Hepatocyte (in vitro differentiated cells): ENCODE data around the gene NBAS.
"Not testable (repeated sequence)": the region's sequence is repeated elsewhere in the genome, so short reads cannot be mapped to it uniquely, and the experiment has no call there.

ENCODE experiments used
- CTCF ChIP-seq: fragments of 200-600 bp; sonication (generic); IDR thresholded peaks from 2 replicates; pipeline ENCODE4 v1.5.1; 2016; ENCODE audit warnings: antibody characterized with exemption, mild to moderate bottlenecking; ENCODE audit not compliant: poor library complexity
- EZH2phosphoT487 ChIP-seq: fragments of 200-600 bp; sonication (generic); IDR thresholded peaks from one replicate; pipeline ENCODE4 v1.6.1; 2018; ENCODE audit warnings: antibody characterized with exemption, mild to moderate bottlenecking, low read depth, moderate library complexity; ENCODE audit not compliant: unreplicated experiment, severe bottlenecking

DNA sequence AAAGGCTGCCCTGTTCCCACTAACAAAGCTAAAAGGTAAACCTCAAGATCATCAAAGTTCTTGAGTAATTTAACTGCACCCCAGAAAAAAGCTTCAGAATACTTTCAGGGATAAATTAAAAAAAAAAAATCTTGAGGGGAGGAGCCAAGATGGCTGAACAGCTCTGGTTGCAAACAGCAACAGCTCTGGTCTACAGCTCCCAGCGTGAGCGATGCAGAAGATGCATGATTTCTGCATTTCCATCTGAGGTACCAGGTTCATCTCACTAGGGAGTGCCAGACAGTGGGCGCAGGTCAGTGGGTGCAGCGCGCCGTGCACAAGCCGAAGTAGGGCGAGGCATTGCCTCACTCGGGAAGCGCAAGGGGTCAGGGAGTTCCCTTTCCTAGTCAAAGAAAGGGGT is 121.8 kb downstream of the NBAS start:
- not testable (repeated sequence) for TF ChIP-seq CTCF, EZH2phosphoT487
